Activated CD4-positive, alpha-beta memory T cell treated with anti-CD3 and anti-CD28 coated beads for 36 hours (primary cell): Measurements from ENCODE around the gene CDKN2AIPNL. TPM values are rescaled to one million over a fixed set of nuclear protein-coding genes. Genes with fewer than 3 reads are reported as not detected.
A peak's percentile ranks its signal among the peaks of the same experiment; 100 is the strongest.

Experiments used
- CTCF ChIA-PET: fragments of 350-600 bp; sonication (Branson Sonifier 250); formaldehyde crosslinking; loops from one replicate; lab custom pipeline; 2021; ENCODE audit warnings: antibody characterized with exemption, inconsistent platforms; lab: Charles Lee
- POLR2A ChIA-PET: fragments of 350-600 bp; sonication (Branson Sonifier 250); formaldehyde crosslinking; loops from one replicate; lab custom pipeline; 2021; ENCODE audit warnings: antibody characterized with exemption; lab: Charles Lee
- DNase-seq: peaks from one replicate; pipeline ENCODE4 v3.0.0-alpha.2; 2020
- H3K27ac Mint-ChIP-seq: one replicate; pipeline ENCODE4 v1.8.0; 2021; ENCODE audit warnings: mixed read lengths
- H3K27me3 Mint-ChIP-seq: one replicate; pipeline ENCODE4 v1.8.0; 2021; ENCODE audit warnings: mixed read lengths
- H3K36me3 Mint-ChIP-seq: one replicate; pipeline ENCODE4 v1.8.0; 2021; ENCODE audit warnings: mixed read lengths
- H3K4me1 Mint-ChIP-seq: one replicate; pipeline ENCODE4 v1.8.0; 2021; ENCODE audit warnings: low read depth, mixed read lengths
- H3K4me3 Mint-ChIP-seq: one replicate; pipeline ENCODE4 v1.8.0; 2021; ENCODE audit warnings: mild to moderate bottlenecking, mixed read lengths
- H3K9me3 Mint-ChIP-seq: one replicate; pipeline ENCODE4 v1.8.0; 2021; ENCODE audit warnings: mixed read lengths
- intact Hi-C: fragments of 100-400 bp; cut with micrococcal nuclease; formaldehyde crosslinking; loops from one replicate; pipeline ENCODE4 v1.15.1; 2023
- total RNA-seq, 2 experiments: library from RNA; stranded (reverse); gene quantifications; one replicate each; pipeline ENCODE4 v1.2.3, GENCODE V29; 2021

CDKN2AIPNL gene
- total RNA-seq, 2 experiments from 2014 or later, result 32.0 to 33.3 TPM

DNA sequence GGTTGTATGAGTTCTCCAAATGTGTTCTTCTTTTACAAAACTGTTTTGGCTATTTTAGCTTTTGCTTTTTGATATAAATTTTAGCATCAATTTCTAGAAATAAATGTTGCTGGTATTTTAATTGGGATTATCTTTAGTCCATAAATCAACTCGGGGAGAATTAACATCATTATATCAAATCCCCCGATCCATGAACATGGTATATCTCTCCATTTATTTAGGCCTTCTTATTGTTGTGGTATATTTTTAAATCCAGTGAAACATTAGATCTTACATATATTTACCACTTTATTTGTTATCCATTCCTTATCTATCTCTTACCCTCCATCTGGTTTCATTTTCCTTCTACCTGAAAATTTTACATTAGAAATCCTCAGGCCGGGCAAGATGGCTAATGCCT, 7.3 kb upstream of the CDKN2AIPNL start:
- POLR2A ChIA-PET, result no interaction called here
- Mint-ChIP-seq H3K27ac (no peak overlapping the region), H3K4me3 (no peak overlapping the region), H3K4me1 (no peaks in the 10 kb centered on the region), H3K27me3 (no peaks in the 10 kb centered on the region), H3K36me3 (no peaks in the 10 kb centered on the region), H3K9me3 (no peaks in the 10 kb centered on the region)
- intact Hi-C loops, result no loop called here
- DNase-seq, result no peak
- CTCF ChIA-PET, result interaction anchor here (0.6 to 0.8 kb wide), 2 partner anchors 168 to 223 kb away, joined by 3 read pairs; no protein-coding TSS in a partner anchor

DNA sequence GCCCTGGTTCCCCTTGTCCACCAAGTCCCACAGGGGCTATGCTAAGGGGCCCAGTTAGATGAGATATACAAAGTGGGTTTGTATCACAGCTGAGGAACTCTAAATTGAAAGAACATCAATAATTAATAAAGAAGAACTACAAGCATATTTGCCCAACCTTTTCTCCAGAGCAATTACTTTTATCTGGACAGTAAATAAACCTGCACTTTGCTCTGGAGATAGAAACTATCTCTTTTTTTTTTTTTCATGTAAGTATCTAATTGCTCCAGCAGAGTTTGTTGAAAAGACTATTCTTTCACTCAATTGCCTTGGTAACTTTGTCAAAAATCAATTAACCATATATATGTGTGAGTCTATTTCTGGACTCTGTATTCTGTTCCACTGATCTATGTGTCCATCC, 6.0 kb upstream of the CDKN2AIPNL start:
- Mint-ChIP-seq H3K36me3 (no peaks in the 10 kb centered on the region), H3K27ac (no peak overlapping the region), H3K4me3 (no peak overlapping the region), H3K9me3 (no peaks in the 10 kb centered on the region), H3K4me1 (no peaks in the 10 kb centered on the region), H3K27me3 (no peaks in the 10 kb centered on the region)
- ChIA-PET POLR2A (no interaction called here), CTCF (interaction anchor here (0.7 kb wide), 1 partner anchor 168 kb away, joined by 5 read pairs; no protein-coding TSS in a partner anchor)
- intact Hi-C loops, result no loop called here
- DNase-seq, result no peak

DNA sequence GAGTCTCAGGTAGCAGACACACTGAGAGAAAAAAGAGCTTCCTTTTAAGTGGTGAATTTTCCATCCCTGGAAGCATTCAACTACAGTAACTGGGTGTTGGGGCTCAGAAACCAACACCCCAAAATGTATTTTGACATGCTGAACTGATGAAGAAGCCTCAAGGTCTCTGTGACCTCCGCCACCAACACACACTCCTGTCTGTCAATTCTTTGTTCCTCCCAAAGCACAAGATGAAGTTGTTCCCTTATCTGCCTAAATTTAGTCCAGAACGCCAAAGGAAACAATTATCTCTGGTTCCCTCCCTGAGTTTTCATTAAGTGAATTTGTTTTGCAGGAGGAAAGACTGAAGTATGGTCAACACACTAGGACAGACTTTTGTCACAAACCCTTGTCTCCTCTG, 1.4 kb upstream of the CDKN2AIPNL start:
- intact Hi-C loops, result no loop called here
- Mint-ChIP-seq H3K4me1 (peaks cover 26% of the 10 kb centered on the region), H3K36me3 (peaks cover 8% of the 10 kb centered on the region), H3K27ac (no peak overlapping the region), H3K9me3 (no peaks in the 10 kb centered on the region), H3K4me3 (no peak overlapping the region), H3K27me3 (no peaks in the 10 kb centered on the region)
- DNase-seq, result no peak
- CTCF ChIA-PET, result interaction anchor here (0.7 to 7.6 kb wide), 5 partner anchors 91 to 174 kb away, joined by 3 to 65 read pairs (median 14); partner anchors contain the start of gene JADE2
- POLR2A ChIA-PET, result interaction anchor here (1.3 kb wide), 1 partner anchor 24 kb away, joined by 3 read pairs; no protein-coding TSS in a partner anchor

DNA sequence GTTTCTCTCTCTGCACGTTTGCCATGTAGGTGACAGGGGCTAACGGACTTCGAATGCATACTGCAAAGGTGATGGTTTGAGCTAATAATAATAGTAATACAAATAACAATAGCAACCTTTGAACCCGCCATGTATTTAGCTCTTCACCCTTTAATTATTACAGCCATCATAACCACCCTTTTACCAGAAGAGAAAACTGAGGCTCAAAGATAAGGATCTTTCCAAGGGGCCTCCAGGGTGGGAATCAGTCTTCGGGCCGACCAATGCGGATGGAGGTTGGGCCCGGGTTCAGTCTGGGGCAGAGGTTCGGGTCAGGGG, 494 bp downstream of the CDKN2AIPNL start:
- no peak for DNase-seq
- Mint-ChIP-seq H3K27ac (peak overlapping the region; percentile 73), H3K4me3 (peak overlapping the region; percentile 87), H3K27me3 (no peaks in the 10 kb centered on the region), H3K9me3 (no peaks in the 10 kb centered on the region), H3K4me1 (peaks cover 36% of the 10 kb centered on the region), H3K36me3 (peaks cover 8% of the 10 kb centered on the region)
- intact Hi-C loops, result loop anchor here (1.0 to 2.0 kb wide), 2 partner anchors 40 to 176 kb away; partner anchors contain the start of gene UBE2B
- POLR2A ChIA-PET, result interaction anchor here (0.6 to 2.2 kb wide), 9 partner anchors 15 to 327 kb away, joined by 3 to 21 read pairs (median 4); partner anchors contain the start of genes JADE2 and UBE2B
- CTCF ChIA-PET, result interaction anchor here (0.6 to 7.6 kb wide), 34 partner anchors 14 to 372 kb away, joined by 3 to 65 read pairs (median 6); partner anchors contain the start of genes CAMLG, JADE2 and UBE2B

DNA sequence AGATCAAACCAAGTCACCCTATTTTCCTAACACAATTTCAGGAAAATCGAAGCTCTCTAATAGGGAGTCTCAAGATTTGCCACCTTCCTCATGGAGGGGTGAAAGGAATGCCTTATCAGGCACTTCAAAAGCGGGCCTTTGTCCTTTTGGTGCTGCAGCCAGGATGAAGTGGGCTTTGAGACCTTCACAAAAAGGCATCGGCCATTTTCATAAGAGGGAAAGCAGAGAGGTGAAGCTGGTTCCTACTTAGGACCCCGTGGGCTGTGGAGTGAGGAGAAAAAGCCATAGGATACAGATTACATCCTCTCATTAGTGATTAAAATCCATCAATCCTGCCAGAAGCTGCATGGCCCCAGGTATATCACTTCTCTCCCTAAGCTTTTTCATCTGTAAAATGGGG, 859 bp downstream of the CDKN2AIPNL start:
- Mint-ChIP-seq H3K27ac (no peak overlapping the region), H3K4me1 (peaks cover 40% of the 10 kb centered on the region), H3K4me3 (peak overlapping the region; percentile 87), H3K27me3 (no peaks in the 10 kb centered on the region), H3K36me3 (peaks cover 8% of the 10 kb centered on the region), H3K9me3 (no peaks in the 10 kb centered on the region)
- ChIA-PET CTCF (interaction anchor here (0.8 to 7.6 kb wide), 31 partner anchors 13 to 371 kb away, joined by 3 to 65 read pairs (median 6); partner anchors contain the start of genes CAMLG, JADE2 and UBE2B), POLR2A (interaction anchor here (1.0 to 2.2 kb wide), 7 partner anchors 27 to 117 kb away, joined by 3 to 21 read pairs (median 8); partner anchors contain the start of genes JADE2 and UBE2B)
- no peak for DNase-seq
- intact Hi-C loops, result loop anchor here (1.0 to 2.0 kb wide), 2 partner anchors 40 to 176 kb away; partner anchors contain the start of gene UBE2B

DNA sequence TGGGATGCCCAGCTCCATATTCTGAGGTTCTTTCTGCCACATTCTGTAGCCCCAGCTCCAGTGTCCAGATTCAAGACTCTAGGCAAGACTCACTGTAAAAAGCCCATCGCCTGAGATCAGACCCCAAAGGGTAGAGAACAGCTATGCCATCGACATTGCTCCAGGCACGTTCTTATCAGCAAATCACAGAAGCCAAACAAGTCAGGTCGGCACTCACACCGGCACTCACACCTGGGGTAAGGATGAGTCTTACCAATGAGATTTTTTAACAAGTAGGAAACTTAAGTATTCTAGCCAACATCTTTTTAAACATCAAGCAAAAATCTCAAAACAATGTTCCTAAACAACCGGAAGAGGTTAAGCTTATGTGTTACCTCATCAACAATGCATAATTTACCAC, 2.4 kb downstream of the CDKN2AIPNL start:
- Mint-ChIP-seq H3K27ac (no peak overlapping the region), H3K36me3 (peaks cover 8% of the 10 kb centered on the region), H3K27me3 (no peaks in the 10 kb centered on the region), H3K4me1 (peaks cover 40% of the 10 kb centered on the region), H3K9me3 (no peaks in the 10 kb centered on the region), H3K4me3 (peak overlapping the region; percentile 9)
- no peak for DNase-seq
- CTCF ChIA-PET, result interaction anchor here (4.5 to 7.6 kb wide), 3 partner anchors 116 to 178 kb away, joined by 22 to 65 read pairs (median 42); partner anchors contain the start of gene JADE2
- intact Hi-C loops, result no loop called here
- POLR2A ChIA-PET, result interaction anchor here (1.0 kb wide), 1 partner anchor 184 kb away, joined by 3 read pairs; the partner anchor contains the start of gene PPP2CA

DNA sequence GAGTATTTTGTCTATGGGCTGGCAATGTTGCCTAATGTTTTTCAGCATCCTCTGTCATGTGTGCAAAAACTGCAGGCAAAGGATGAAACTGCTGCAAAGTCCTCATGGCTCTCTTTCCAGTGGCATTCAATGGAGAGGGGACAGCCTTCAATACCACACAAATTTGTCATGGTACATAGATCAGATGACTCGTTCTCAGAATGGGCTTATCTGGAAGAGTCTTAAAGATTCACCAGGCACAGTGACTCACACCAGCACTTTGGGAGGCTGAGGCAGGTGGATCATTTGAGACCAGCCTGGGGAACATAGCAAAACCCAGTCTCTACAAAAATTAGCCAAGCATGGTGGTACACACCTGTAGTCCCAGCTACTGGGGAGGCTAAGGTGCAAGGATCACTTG, 5.3 kb downstream of the CDKN2AIPNL start:
- POLR2A ChIA-PET, result no interaction called here
- Mint-ChIP-seq H3K36me3 (peaks cover 14% of the 10 kb centered on the region), H3K4me3 (no peak overlapping the region), H3K27me3 (no peaks in the 10 kb centered on the region), H3K9me3 (no peaks in the 10 kb centered on the region), H3K27ac (no peak overlapping the region), H3K4me1 (peaks cover 39% of the 10 kb centered on the region)
- peak; percentile 26 for DNase-seq
- CTCF ChIA-PET, result interaction anchor here (1.0 to 1.6 kb wide), 3 partner anchors 121 to 181 kb away, joined by 4 to 7 read pairs (median 4); no protein-coding TSS in a partner anchor
- intact Hi-C loops, result no loop called here

DNA sequence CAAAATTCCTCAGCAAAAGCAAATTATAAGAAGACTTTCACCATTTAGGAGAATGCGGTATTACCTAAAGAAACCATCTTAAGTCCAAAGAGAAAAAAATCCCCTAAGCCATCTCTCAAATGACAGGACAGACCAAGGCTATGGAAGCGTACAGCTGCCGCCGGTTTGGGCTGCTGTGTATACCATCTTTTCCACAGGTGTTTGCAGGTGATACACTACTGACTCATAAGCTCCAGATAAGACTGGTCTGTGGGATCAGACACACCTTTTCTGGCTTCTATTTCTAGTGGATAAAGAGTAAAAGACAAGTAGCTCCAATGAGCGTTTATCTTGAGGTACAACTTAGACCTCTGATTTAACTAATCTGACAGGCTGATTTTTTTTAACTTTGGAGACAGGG, 7.7 kb downstream of the CDKN2AIPNL start:
- intact Hi-C loops, result no loop called here
- Mint-ChIP-seq H3K27ac (no peak overlapping the region), H3K9me3 (no peaks in the 10 kb centered on the region), H3K4me1 (peaks cover 22% of the 10 kb centered on the region), H3K36me3 (peaks cover 17% of the 10 kb centered on the region), H3K4me3 (no peak overlapping the region), H3K27me3 (no peaks in the 10 kb centered on the region)
- POLR2A ChIA-PET, result interaction anchor here (1.6 kb wide), 1 partner anchor 32 kb away, joined by 5 read pairs; no protein-coding TSS in a partner anchor
- no peak for DNase-seq
- CTCF ChIA-PET, result interaction anchor here (0.7 to 0.9 kb wide), 2 partner anchors 20 to 91 kb away, joined by 3 read pairs; no protein-coding TSS in a partner anchor

DNA sequence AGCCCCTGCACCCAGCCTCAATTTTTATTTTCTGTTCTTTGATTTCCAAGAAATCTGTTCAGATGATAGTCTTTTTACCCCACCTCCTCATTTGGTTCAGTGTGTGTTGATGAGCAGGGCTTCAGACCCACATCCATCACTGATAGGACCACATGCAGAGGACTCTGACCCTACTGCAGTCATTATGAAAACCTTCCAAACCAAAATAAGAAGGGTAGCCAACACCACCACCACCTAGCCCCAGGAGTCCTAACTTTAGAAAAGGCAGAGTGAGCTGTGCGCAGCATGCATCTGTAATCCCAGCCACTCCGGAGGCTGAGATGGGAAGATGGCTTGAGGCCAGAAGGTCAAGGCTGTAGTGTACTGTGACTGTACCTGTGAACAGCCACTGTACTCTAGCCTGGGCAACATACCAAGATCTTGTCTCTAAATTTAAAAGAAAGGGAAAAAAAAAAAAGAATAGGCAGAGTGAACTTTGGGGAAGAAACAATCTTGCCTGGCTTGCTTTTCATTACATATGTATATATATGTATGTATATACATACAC, 13.0 kb downstream of the CDKN2AIPNL start:
- Mint-ChIP-seq H3K27me3 (no peaks in the 10 kb centered on the region), H3K4me1 (peaks cover 7% of the 10 kb centered on the region), H3K9me3 (no peaks in the 10 kb centered on the region), H3K36me3 (peaks cover 33% of the 10 kb centered on the region), H3K4me3 (no peak overlapping the region), H3K27ac (no peak overlapping the region)
- ChIA-PET CTCF (no interaction called here), POLR2A (interaction anchor here (0.8 kb wide), 1 partner anchor 17 kb away, joined by 3 read pairs; no protein-coding TSS in a partner anchor)
- intact Hi-C loops, result no loop called here
- no peak for DNase-seq

DNA sequence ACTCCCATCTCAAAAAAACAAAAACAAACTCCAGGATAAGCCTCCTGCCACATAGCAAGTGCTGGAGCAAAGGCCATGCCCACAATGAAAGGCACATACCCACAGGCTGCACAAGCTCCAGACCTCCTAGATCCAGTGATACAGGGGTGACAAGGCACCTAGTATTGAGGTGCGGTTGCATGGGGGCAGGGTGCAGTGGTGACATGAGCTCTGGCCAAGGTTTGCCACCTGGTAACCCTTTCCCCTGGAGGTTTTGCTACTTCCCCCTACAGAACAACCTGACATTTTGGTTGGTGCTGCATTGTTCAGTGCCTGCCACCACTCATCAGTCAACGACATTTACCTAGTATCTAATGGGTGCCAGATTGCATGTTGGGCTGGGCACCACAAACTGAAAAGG, 14.5 kb downstream of the CDKN2AIPNL start:
- H3K9me3 Mint-ChIP-seq, result no peaks in the 10 kb centered on the region
- peaks cover 36% of the 10 kb centered on the region for H3K36me3 Mint-ChIP-seq
- intact Hi-C loops, result no loop called here
- no peak overlapping the region for H3K4me3 Mint-ChIP-seq
- H3K27me3 Mint-ChIP-seq, result no peaks in the 10 kb centered on the region
- POLR2A ChIA-PET, result no interaction called here
- CTCF ChIA-PET, result interaction anchor here (0.6 to 1.5 kb wide), 2 partner anchors 14 to 188 kb away, joined by 3 to 9 read pairs; partner anchors contain the start of gene CDKN2AIPNL
- no peak for DNase-seq
- peaks cover 2% of the 10 kb centered on the region for H3K4me1 Mint-ChIP-seq
- no peak overlapping the region for H3K27ac Mint-ChIP-seq

DNA sequence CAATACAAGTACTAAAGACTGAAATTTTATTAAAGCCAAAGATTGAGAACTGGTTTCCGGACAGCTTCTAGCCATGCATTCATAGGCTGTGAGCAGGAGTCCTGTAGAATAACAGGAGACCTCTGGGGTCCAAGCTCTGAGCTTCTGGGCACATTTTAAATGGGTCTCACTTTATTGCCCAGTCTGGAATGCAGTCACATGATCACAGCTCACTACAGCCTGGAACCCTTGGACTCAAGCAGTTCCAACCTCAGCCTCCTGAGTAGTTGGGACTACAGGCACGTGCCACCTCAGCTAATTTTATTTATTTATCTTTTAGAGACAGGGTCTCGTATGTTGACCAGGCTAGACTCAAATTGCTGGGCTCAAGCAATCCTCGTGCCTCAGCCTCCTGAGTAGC, 15.4 kb downstream of the CDKN2AIPNL start:
- no peaks in the 10 kb centered on the region for H3K9me3 Mint-ChIP-seq
- H3K36me3 Mint-ChIP-seq, result peaks cover 36% of the 10 kb centered on the region
- no peak overlapping the region for H3K4me3 Mint-ChIP-seq
- peaks cover 3% of the 10 kb centered on the region for H3K4me1 Mint-ChIP-seq
- ChIA-PET CTCF (interaction anchor here (1.3 kb wide), 1 partner anchor 182 kb away, joined by 5 read pairs; no protein-coding TSS in a partner anchor), POLR2A (interaction anchor here (1.0 kb wide), 2 partner anchors 15 to 16 kb away, joined by 3 read pairs; partner anchors contain the start of gene CDKN2AIPNL)
- no peak for DNase-seq
- no peak overlapping the region for H3K27ac Mint-ChIP-seq
- intact Hi-C loops, result no loop called here
- H3K27me3 Mint-ChIP-seq, result no peaks in the 10 kb centered on the region

DNA sequence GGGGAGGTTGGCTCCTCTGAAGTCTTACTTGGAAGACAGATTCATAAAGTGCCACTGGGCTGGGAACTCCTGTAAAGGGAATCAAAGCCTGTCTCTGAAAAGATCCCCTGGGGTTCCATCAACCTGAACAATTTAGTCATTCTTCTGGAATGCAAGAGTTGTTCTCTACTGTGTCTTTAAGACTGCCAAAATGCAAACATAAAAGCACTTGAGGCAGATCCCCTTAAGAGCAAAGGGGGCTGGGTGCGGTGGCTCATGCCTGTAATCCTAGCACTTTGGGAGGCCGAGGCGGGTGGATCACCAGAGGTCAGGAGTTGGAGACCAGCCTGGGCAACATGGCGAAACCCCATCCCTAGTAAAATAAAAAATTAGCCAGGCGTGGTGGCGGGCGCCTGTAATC, 16.7 kb downstream of the CDKN2AIPNL start:
- DNase-seq, result no peak
- H3K27ac Mint-ChIP-seq, result no peak overlapping the region
- no peak overlapping the region for H3K4me3 Mint-ChIP-seq
- no peaks in the 10 kb centered on the region for H3K27me3 Mint-ChIP-seq
- H3K4me1 Mint-ChIP-seq, result peaks cover 3% of the 10 kb centered on the region
- intact Hi-C loops, result no loop called here
- ChIA-PET POLR2A (no interaction called here), CTCF (interaction anchor here (1.3 to 2.1 kb wide), 2 partner anchors 17 to 192 kb away, joined by 5 to 7 read pairs; partner anchors contain the start of gene CDKN2AIPNL)
- H3K36me3 Mint-ChIP-seq, result peaks cover 41% of the 10 kb centered on the region
- no peaks in the 10 kb centered on the region for H3K9me3 Mint-ChIP-seq
